NCI-H748 treated with DMSO at 0.1 percent for 48 hours (cell line): Measurements from ENCODE around the gene AHCY.
A peak's percentile ranks its signal among the peaks of the same experiment; 100 is the strongest.
"Not testable (repeated sequence)": the region's sequence is repeated elsewhere in the genome, so short reads cannot be mapped to it uniquely, and the experiment has no call there.

Experiments used
- DNase-seq: peaks from one replicate; lab custom pipeline; 2025; lab: John Stamatoyannopoulos, UW

Gene AHCY

GRCh38 chr20:34322267-34323105, 19.3 kb upstream of the AHCY start:
- no peak for DNase-seq

- DNase-seq, result no peak
Measured at GRCh38 chr20:34320861-34321260, 17.7 kb upstream of the AHCY start.

DNA sequence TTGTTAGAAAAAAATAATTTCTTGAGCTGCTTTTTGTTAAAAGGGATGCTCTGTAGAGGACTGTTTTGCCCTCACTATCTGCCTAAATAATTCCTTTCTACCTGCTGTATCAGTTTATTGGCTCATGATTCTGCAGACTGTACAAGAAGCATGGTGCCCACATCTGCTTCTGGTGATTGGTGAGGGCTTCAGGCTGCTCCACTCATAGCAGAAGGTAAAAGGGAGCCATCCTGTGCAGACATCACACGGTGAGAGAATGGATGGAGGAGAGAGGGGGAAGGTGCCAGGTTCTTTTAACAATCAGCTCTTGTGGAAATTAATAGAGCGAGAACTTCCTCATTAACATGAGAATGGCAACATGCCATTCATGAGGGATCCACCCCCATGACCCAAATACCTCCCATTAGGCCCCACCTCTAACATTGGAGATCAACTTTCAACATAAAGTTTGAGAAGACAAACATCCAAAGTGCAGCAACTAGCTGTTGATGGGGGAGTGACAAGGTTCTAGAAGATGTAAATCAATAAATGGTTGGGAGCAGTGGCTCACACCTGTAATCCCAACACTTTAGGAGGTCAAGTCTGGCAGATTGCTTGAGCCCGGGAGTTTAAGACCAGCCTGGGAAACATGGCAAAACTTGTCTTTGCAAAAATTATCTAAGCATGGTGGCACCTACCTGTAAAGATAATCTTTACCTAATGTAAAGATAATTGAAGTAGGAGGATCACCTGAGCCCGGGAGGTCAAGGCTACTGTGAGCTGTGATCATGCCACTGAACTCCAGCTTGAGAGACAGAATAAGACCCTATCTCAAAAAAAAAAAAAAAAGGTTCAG, 15.7 kb upstream of the AHCY start:
- DNase-seq, result no peak

DNA sequence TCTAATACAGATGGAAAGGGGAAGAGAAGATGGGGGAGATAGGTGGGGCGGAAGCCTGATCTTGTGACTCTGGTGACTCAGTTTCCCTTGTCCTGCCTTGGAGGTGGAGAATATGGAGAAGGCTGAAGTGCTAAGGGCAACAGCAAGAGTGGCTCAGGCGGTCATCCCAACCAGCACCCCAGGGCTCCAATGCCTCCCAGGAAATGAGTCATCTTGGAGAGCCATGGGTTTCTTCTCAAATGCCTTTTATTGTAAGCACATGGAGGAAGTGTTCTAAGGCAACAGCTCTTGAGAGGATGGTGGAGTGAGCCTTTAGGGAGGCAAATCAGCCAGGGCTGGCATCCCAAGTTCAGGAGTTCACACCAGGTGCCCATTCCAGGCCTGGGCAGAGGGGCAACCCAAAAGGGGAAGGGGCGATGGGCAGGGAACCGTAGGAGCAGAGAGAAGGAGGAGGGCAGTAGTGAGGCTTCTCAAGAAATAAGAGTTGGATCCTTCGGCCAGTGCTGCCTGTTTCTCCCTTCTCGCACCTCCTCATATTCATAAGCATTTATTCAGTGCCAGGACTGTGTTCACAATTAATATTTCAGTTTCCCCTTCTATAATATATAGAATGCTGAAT, 13.2 kb upstream of the AHCY start:
- DNase-seq, result no peak

GRCh38 chr20:34315236-34315635, 12.1 kb upstream of the AHCY start:
- no peak for DNase-seq

DNA sequence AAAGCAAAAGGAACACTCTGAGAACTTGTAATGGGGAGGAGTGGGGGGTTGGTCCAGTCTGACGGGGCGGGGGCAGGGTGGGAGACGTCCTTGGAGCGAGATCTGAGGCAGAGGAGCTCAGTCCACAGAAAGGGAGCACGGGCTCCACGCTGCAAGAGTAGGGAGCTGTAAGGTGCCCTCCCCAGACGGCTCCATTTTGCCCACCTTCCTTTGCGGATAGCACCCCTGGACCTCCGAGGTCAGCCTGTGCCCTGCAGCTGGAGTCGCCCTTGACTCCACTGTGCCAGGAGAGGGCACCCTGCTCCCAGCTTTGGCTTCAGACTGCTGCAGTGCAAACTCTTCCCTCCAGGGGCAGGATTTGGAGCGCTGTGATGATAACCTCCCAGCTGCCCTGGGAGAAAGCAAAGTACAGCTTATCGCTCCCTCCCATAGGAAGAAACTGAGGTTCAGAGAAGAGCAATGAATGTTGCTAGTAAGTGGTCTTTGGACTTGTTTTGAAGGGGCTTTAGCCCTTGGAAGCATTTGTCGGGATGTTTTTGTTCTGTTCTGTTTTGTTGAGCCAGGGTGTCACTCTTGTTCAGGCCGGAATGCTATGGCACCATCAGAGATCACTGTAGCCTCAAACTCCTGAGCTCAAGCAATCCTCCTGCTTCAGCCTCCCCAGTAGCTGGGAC, 9.5 kb upstream of the AHCY start:
- DNase-seq, result peak; percentile 68

- no peak for DNase-seq
Measured at GRCh38 chr20:34312024-34312460, 8.9 kb upstream of the AHCY start.

GRCh38 chr20:34311118-34312023, 8.2 kb upstream of the AHCY start:
- DNase-seq, result no peak

DNA sequence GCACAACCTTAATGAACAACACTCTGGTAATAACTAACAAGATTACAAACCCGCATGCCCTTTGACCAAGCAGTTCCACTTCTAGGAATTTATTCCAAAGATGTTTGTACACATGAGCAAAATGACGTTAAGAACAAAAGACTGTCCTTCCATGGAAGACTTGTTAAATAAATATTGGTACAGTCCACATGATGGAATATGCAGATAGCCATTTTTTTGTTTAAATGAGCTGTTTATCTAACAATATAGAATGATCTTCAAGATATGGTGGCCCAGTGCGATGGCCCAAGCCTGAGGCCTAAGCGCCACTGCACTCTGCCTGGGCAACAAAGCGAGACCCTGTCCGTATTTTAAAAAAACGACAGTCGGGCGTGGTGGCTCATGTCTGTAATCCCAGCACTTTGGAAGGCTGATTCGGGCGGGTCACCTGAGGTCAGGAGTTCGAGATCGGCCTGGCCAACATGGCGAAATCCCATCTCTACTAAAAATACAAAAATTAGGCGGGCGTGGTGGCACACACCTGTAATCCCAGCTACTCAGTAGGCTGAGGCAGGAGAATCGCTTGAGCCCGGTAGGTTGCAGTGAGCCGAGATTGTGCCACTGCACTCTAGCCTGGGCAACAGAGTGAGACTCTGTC, 7.4 kb upstream of the AHCY start:
- DNase-seq, result no peak

GRCh38 chr20:34309691-34310090, 6.5 kb upstream of the AHCY start:
- no peak for DNase-seq

DNA sequence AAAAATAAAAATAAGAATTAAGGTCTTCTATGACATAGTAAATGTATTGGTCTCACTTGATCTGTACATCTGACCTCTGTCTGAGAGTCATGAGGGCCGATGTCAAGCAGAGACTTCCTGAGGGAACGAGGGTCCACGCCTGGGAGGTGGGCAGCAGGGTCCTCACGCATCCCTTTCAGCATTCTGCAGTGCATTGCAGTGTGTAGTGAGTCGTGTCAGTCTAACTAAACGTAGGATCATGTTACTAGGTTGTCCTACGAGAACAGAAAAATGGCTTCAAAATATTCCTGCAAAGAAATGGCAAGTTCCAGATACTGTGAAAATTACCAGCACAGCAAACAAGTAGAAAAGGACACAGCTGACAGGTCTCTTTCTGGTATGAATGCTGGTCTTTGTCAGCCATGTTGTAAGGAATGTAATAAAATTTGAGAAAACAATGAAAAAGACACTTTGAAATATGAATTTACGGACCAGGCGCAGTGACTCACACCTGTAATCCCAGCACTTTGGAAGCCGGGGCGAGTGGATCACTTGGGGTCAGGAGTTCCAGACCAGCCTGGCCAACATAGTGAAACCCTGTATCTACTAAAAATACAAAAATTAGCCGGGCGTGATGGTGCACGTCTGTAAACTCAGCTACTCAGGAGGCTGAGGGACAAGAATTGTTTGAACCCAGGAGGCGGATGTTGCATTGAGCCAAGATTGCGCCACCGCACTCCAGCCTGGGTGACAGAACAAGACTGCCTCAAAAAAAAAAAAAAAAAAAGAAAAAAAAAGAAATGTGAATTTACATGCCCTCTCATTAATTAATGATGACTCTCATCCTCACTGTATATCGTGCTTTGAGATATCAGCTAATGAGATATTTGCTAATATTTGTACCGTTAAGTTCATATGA, 2.4 kb upstream of the AHCY start:
- DNase-seq, result no peak

DNA sequence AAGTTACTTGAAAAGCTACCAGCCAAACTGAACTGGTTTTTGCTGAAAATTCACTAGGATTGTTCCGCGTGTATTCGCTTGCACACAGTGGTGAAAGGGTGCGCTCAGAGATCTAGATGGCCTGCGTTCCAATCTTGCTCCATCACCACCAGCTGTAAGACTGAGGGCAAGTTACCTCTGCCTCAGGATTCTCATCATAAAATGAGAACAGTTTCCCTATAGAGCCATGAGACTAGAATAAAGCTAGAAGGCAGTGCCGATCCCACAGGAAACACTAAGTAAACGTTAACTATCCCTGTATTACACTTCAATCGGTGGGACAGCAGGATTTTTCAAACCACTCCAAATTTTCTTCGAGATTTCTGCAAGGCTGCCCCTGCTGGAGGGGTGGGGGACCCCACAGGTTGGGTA, 838 bp downstream of the AHCY start:
- no peak for DNase-seq

GRCh38 chr20:34301587-34302311, 1.4 kb downstream of the AHCY start:
- DNase-seq, result no peak

- no peak for DNase-seq
Measured at GRCh38 chr20:34300809-34301586, 2.2 kb downstream of the AHCY start.

GRCh38 chr20:34300256-34300806, 2.8 kb downstream of the AHCY start:
- DNase-seq, result no peak

DNA sequence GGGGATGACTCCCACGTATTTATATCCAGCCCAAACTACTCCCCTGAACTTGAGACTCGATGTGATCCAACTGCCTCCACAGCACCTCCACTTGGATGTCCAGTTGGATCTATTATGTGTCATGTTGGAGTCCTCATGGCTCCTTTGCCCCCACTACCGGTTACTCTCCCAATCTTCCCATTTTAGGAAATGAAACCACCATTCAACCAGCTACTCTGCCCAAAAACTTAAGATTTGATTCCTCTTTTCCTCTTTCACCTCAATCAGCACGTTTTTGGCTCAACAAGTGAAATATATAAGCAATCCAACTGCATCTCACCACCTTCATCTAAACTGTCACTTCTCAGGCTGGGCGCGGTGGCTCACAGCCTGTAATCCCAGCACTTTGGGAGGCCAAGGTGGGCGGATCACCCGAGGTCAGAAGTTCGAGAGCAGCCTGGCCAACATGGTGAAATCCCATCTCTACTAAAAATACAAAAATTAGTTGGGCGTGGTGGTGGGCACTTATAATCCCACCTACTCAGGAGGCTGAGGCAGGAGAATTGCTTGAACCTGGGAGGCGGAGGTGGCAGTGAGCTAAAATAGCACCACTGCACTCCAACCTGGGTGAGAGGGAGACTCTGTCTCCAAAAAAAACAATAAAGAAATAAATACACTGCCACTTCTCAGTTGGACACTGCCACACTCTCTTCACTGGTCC, 3.4 kb downstream of the AHCY start:
- no peak for DNase-seq

DNA sequence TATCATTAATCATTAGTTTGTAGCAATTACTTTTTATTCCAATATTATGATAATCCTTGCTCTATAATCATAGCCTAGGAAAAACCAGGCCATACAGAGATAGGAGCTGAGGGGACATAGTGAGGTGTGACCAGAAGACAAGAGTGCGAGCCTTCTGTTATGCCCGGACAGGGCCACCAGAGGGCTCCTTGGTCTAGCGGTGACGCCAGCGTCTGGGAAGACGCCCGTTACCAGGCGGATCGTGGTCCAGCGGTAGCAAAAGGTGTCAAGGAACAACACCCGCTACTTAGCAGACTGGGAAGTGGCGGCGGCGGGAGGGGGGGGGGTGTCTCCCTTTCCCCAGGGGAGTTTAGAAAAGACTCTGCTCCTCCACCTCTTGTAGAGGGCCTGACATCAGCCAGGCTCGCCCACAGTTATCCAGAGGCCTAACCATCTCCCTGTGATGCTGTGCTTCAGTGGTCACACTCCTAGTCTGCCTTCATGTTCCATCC, 4.8 kb downstream of the AHCY start:
- DNase-seq, result not testable (repeated sequence)
